GM12874 (cell line): ENCODE measurements around the gene EGFL6.
A peak's percentile ranks its signal among the peaks of the same experiment; 100 is the strongest.

Source experiments
- CTCF ChIP-seq: IDR thresholded peaks from 2 replicates; pipeline ENCODE4 v1.5.1; 2011; ENCODE audit warnings: low read depth, mild to moderate bottlenecking, control low read depth, low read length, moderate library complexity; ENCODE audit not compliant: insufficient read depth

Gene EGFL6

GRCh38 chrX:13614154-13614553 is 44.8 kb downstream of the EGFL6 start:
- no peak for TF ChIP-seq CTCF

- TF ChIP-seq CTCF: no peak
These were observed 50.8 kb downstream of the EGFL6 start for GRCh38 chrX:13620207-13620606.

GRCh38 chrX:13622401-13622964 is 53.1 kb downstream of the EGFL6 start:
- no peak for TF ChIP-seq CTCF

- no peak for TF ChIP-seq CTCF
These were observed 57.9 kb downstream of the EGFL6 start for GRCh38 chrX:13627306-13627705.

GRCh38 chrX:13638021-13638420 is 68.6 kb downstream of the EGFL6 start:
- TF ChIP-seq CTCF: no peak

- TF ChIP-seq CTCF: no peak
These were observed 69.4 kb downstream of the EGFL6 start for GRCh38 chrX:13638826-13639225.

- TF ChIP-seq CTCF: no peak
These were observed 76.2 kb downstream of the EGFL6 start for GRCh38 chrX:13645464-13646153.

GRCh38 chrX:13646154-13646549 is 76.8 kb downstream of the EGFL6 start:
- peak; percentile 61 for TF ChIP-seq CTCF
